GM23248 (cell line): ENCODE measurements around the gene HGF. TPM values are rescaled to one million over a fixed set of nuclear protein-coding genes. Genes with fewer than 3 reads are reported as not detected.
A peak's percentile ranks its signal among the peaks of the same experiment; 100 is the strongest.

Experiments used
- DNase-seq: peaks from one replicate; pipeline ENCODE4 v3.0.0-alpha.2; 2015
- H2AFZ ChIP-seq: fragments of 200-600 bp; sonication (generic); 2 replicates; pipeline ENCODE4 v1.6.1; 2016; ENCODE audit warnings: antibody characterized with exemption
- H3F3A ChIP-seq: fragments of 200-600 bp; sonication (generic); 2 replicates; pipeline ENCODE4 v1.6.1; 2016; ENCODE audit warnings: mild to moderate bottlenecking, antibody characterized with exemption, mixed run types; ENCODE audit not compliant: insufficient read depth
- H3K27ac ChIP-seq: fragments of 200-600 bp; sonication (generic); 2 replicates; pipeline ENCODE4 v1.5.1; 2016; ENCODE audit warnings: mild to moderate bottlenecking
- H3K27me3 ChIP-seq: fragments of 200-600 bp; sonication (generic); replicated peaks from 2 replicates; pipeline ENCODE4 v1.6.1; 2016; ENCODE audit warnings: mild to moderate bottlenecking; ENCODE audit not compliant: insufficient read depth
- H3K36me3 ChIP-seq: fragments of 200-600 bp; sonication (generic); 2 replicates; pipeline ENCODE4 v1.6.1; 2016; ENCODE audit warnings: low read depth, mild to moderate bottlenecking
- H3K4me1 ChIP-seq: fragments of 200-600 bp; sonication (generic); 2 replicates; pipeline ENCODE4 v1.6.1; 2016; ENCODE audit warnings: mild to moderate bottlenecking; ENCODE audit not compliant: insufficient read depth
- H3K4me2 ChIP-seq: fragments of 200-600 bp; sonication (generic); one replicate; pipeline ENCODE4 v1.6.1; 2016; ENCODE audit warnings: mild to moderate bottlenecking; ENCODE audit not compliant: unreplicated experiment
- H3K4me3 ChIP-seq: fragments of 200-600 bp; sonication (generic); 2 replicates; pipeline ENCODE4 v1.5.1; 2016; ENCODE audit warnings: mild to moderate bottlenecking
- H3K79me2 ChIP-seq: fragments of 200-600 bp; sonication (generic); 2 replicates; pipeline ENCODE4 v1.6.1; 2016; ENCODE audit warnings: mild to moderate bottlenecking; ENCODE audit not compliant: insufficient read depth
- H3K9ac ChIP-seq: fragments of 200-600 bp; sonication (generic); 2 replicates; pipeline ENCODE4 v1.6.1; 2016; ENCODE audit warnings: mild to moderate bottlenecking
- H3K9me2 ChIP-seq: fragments of 200-600 bp; sonication (generic); 2 replicates; pipeline ENCODE4 v1.6.1; 2016; ENCODE audit warnings: mixed run types, mild to moderate bottlenecking, moderate library complexity; ENCODE audit not compliant: insufficient read depth
- H3K9me3 ChIP-seq: fragments of 200-600 bp; sonication (generic); one replicate; pipeline ENCODE4 v1.6.1; 2017; ENCODE audit warnings: low read depth
- H4K20me1 ChIP-seq: fragments of 200-600 bp; sonication (generic); 2 replicates; pipeline ENCODE4 v1.6.0; 2016; ENCODE audit not compliant: insufficient read depth
- EZH2 ChIP-seq: fragments of 200-600 bp; sonication (generic); IDR thresholded peaks from 2 replicates; pipeline ENCODE4 v1.6.1; 2018; ENCODE audit warnings: antibody characterized with exemption, mild to moderate bottlenecking; ENCODE audit not compliant: insufficient read depth, poor library complexity, severe bottlenecking
- EZH2phosphoT487 ChIP-seq: fragments of 200-600 bp; sonication (generic); IDR thresholded peaks from 2 replicates; pipeline ENCODE4 v1.6.1; 2018; ENCODE audit warnings: antibody characterized with exemption, moderate library complexity, mild to moderate bottlenecking, low read depth; ENCODE audit not compliant: insufficient read depth
- WGBS, 2 experiments: methylation state at CpG; one replicate each; pipeline ENCODE4 v1.1.6; 2015 to 2017; ENCODE audit warnings: low lambda C conversion rate in 2 of 2, low coverage in 1 of 2; ENCODE audit errors: missing lambda C conversion rate in 2 of 2; 5-methylcytosine and 5-hydroxymethylcytosine counted together
- in situ Hi-C: fragments of 300-500 bp; cut with MboI; formaldehyde crosslinking; loops from 2 replicates; pipeline ENCODE4 v1.15.0; 2020
- polyA plus RNA-seq: library from polyadenylated mRNA; unstranded; fragments of >200 nt; fragmentation: Nextera tagmentation; extraction: Ambion mirVana; gene quantifications from 2 replicates; pipeline ENCODE4 v1.2.1, GENCODE V29; 2016
- total RNA-seq: library from RNA; depleted of rRNA; stranded (reverse); fragments of >200 nt; shearing (Covaris generic); gene quantifications from 2 replicates; pipeline ENCODE4 v1.2.3, GENCODE V29; 2014

Gene HGF
- total and polyA plus RNA-seq, 2 experiments from 2014 or later = 2.3 to 2.7 TPM

DNA sequence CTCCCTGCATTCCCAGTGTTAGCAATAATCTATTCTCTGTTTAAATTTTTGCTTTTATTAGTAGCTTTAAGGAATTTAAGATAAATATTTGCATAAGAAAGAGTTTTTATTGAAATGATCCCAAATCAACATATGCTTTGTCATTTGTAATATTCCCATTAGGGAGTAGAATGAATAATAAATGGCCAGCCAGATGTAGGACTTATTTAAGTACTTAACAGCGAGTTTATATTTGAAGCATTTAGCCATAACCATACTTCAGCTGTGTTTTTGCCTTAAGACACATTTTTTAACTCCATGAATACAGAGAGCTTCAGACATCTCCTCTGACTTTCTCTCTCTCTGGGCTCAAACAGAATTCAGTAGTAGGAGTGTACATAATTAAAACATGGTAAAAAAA lies 103.6 kb downstream of the HGF start:
- Histone ChIP-seq H3K4me3 (no peak overlapping the region), H3K4me1 (no peaks in the 10 kb centered on the region; the same call in 1 of the 2 replicates), H3K9ac (no peak overlapping the region), H3K4me2 (no peak overlapping the region), H3K79me2 (no peaks in the 10 kb centered on the region), H3K36me3 (no peaks in the 10 kb centered on the region), H3K27me3 (no peaks in the 10 kb centered on the region), H3F3A (no peaks in the 10 kb centered on the region), H4K20me1 (no peaks in the 10 kb centered on the region), H3K9me3 (no peaks in the 10 kb centered on the region), H3K9me2 (no peaks in the 10 kb centered on the region; the same call in 1 of the 2 replicates), H3K27ac (no peak overlapping the region), H2AFZ (no peak overlapping the region)
- DNase-seq = no peak
- in situ Hi-C loops = no loop called here
- no peak for TF ChIP-seq EZH2
- TF ChIP-seq EZH2phosphoT487 = no peak
- WGBS, 2 experiments = 92 to 94% methylated on average over 1 of the region's 1 CpG

DNA sequence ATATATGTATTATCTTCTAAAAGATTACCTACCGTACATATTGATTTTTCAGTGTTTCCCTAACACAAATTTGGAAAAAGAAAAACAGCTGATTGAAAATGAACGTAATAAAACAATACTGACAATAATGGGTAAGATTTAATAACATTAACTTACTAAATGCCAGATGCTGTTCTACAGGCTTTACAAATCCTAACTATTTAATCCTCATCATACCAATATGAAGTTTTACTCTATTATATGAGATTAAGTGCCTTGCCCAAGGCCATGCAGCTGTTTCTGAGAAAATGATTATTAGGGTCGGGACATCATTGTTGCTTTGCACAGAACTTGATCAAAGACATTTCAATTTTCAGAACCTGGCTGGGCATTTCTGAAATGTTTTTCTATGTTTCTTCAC lies 104.6 kb downstream of the HGF start:
- no peak for TF ChIP-seq EZH2phosphoT487
- Histone ChIP-seq H2AFZ (no peak overlapping the region), H3K27ac (no peak overlapping the region), H3K4me3 (no peak overlapping the region), H3K79me2 (no peaks in the 10 kb centered on the region), H3K9me3 (no peaks in the 10 kb centered on the region), H3K4me1 (no peaks in the 10 kb centered on the region; the same call in 1 of the 2 replicates), H3K9ac (no peak overlapping the region), H3K36me3 (no peaks in the 10 kb centered on the region), H3F3A (no peaks in the 10 kb centered on the region), H3K4me2 (no peak overlapping the region), H4K20me1 (no peaks in the 10 kb centered on the region), H3K27me3 (no peaks in the 10 kb centered on the region), H3K9me2 (no peaks in the 10 kb centered on the region)
- in situ Hi-C loops = no loop called here
- no peak for DNase-seq
- 94 to 97% methylated on average over 3 of the region's 3 CpGs for WGBS, 2 experiments

DNA sequence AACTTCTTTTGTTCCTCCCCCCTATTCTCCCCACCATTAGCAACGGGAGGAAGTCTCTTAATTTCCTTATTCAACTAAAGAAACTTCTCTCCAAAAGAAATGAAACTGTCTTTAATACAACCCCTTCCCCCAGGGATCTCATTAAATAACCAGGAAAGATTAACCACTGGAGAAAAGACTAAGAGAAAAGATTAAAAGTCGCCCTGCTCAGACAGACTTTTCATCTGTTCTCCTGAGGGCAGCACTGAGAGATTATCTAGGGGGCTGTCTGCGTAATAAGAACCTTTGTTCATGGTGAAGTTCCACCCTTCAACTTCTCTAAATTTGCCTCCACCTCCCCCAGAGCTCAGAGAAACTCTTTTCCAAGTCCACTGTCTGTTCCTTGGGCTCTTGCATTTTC lies 105.5 kb downstream of the HGF start:
- Histone ChIP-seq H3F3A (no peaks in the 10 kb centered on the region), H3K9me2 (no peaks in the 10 kb centered on the region), H3K79me2 (no peaks in the 10 kb centered on the region), H3K4me2 (no peak overlapping the region), H4K20me1 (no peaks in the 10 kb centered on the region), H3K27me3 (no peaks in the 10 kb centered on the region), H3K4me1 (no peaks in the 10 kb centered on the region; the same call in 1 of the 2 replicates), H3K9me3 (no peaks in the 10 kb centered on the region), H3K4me3 (no peak overlapping the region), H3K27ac (no peak overlapping the region), H3K9ac (no peak overlapping the region), H2AFZ (0 out of 2 replicates have a peak overlapping the region, but pooled peaks have one; percentile 11), H3K36me3 (no peaks in the 10 kb centered on the region)
- in situ Hi-C loops = no loop called here
- no peak for DNase-seq
- TF ChIP-seq EZH2phosphoT487 = no peak
- WGBS, 2 experiments = 56 to 69% methylated on average over 3 of the region's 3 CpGs

DNA sequence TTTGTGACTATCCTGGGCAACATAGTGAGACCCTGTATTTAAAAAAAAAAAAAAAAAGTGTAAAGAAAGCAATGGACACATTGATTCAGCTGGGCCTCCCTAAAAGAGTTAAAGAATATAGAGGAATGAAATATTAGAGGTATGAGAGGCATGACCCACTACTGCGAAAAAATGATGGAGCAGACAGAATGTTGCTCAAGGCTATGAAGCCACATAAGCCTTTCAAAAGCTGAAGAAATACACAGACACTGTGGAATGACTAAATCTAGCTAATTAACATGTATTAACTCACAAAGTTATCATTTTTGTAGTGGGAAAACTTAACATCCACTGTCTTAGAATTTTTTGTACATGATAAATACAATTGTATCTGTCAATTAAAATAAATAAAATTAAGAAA lies 107.3 kb downstream of the HGF start:
- no peaks in the 10 kb centered on the region for H3K36me3 ChIP-seq
- H3K4me2 ChIP-seq = no peak overlapping the region
- H3K9me3 ChIP-seq = no peaks in the 10 kb centered on the region
- no peak overlapping the region for H3K9ac ChIP-seq
- H3K4me3 ChIP-seq = no peak overlapping the region
- H3K9me2 ChIP-seq = no peaks in the 10 kb centered on the region
- 68 to 84% methylated on average over 1 of the region's 1 CpG for WGBS, 2 experiments
- no peak overlapping the region for H3K27ac ChIP-seq
- H3F3A ChIP-seq = no peaks in the 10 kb centered on the region
- peak; percentile 37 for DNase-seq
- no peak overlapping the region for H2AFZ ChIP-seq
- no peaks in the 10 kb centered on the region; the same call in 1 of the 2 replicates for H3K4me1 ChIP-seq
- in situ Hi-C loops = no loop called here
- H3K79me2 ChIP-seq = no peaks in the 10 kb centered on the region
- no peaks in the 10 kb centered on the region for H4K20me1 ChIP-seq
- no peaks in the 10 kb centered on the region for H3K27me3 ChIP-seq
- TF ChIP-seq EZH2phosphoT487 = no peak
- TF ChIP-seq EZH2 = no peak
